Ishikawa (cell line): Measurements from ENCODE around the gene SLC17A9.

Source experiments
- CREB1 ChIP-seq: IDR thresholded peaks from 2 replicates; pipeline ENCODE4 v1.6.1; 2012; ENCODE audit warnings: low read depth
- EGR1 ChIP-seq: IDR thresholded peaks from 2 replicates; pipeline ENCODE4 v1.6.1; 2012
- EP300 ChIP-seq: IDR thresholded peaks from 2 replicates; pipeline ENCODE4 v1.6.1; 2012; ENCODE audit warnings: borderline replicate concordance
- RAD21 ChIP-seq: IDR thresholded peaks from 2 replicates; pipeline ENCODE4 v1.6.1; 2012; ENCODE audit warnings: low read depth
- USF1 ChIP-seq: IDR thresholded peaks from 2 replicates; pipeline ENCODE4 v1.6.1; 2012
- TF ChIP-seq, protein P1 (sequence below): IDR thresholded peaks from 2 replicates; pipeline ENCODE4 v1.6.1; 2012; ENCODE audit warnings: low read depth, mild to moderate bottlenecking
- TF ChIP-seq, protein P2 (sequence below): IDR thresholded peaks from 2 replicates; pipeline ENCODE4 v1.6.1; 2012

GRCh38 chr20:62910777-62911497 lies 41.6 kb upstream of the SLC17A9 start:
- TF ChIP-seq, protein P1, sequence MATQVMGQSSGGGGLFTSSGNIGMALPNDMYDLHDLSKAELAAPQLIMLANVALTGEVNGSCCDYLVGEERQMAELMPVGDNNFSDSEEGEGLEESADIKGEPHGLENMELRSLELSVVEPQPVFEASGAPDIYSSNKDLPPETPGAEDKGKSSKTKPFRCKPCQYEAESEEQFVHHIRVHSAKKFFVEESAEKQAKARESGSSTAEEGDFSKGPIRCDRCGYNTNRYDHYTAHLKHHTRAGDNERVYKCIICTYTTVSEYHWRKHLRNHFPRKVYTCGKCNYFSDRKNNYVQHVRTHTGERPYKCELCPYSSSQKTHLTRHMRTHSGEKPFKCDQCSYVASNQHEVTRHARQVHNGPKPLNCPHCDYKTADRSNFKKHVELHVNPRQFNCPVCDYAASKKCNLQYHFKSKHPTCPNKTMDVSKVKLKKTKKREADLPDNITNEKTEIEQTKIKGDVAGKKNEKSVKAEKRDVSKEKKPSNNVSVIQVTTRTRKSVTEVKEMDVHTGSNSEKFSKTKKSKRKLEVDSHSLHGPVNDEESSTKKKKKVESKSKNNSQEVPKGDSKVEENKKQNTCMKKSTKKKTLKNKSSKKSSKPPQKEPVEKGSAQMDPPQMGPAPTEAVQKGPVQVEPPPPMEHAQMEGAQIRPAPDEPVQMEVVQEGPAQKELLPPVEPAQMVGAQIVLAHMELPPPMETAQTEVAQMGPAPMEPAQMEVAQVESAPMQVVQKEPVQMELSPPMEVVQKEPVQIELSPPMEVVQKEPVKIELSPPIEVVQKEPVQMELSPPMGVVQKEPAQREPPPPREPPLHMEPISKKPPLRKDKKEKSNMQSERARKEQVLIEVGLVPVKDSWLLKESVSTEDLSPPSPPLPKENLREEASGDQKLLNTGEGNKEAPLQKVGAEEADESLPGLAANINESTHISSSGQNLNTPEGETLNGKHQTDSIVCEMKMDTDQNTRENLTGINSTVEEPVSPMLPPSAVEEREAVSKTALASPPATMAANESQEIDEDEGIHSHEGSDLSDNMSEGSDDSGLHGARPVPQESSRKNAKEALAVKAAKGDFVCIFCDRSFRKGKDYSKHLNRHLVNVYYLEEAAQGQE, result no peak
- TF ChIP-seq EP300 (no peak), RAD21 (no peak), EGR1 (no peak), USF1 (no peak), CREB1 (no peak)
- TF ChIP-seq, protein P2, sequence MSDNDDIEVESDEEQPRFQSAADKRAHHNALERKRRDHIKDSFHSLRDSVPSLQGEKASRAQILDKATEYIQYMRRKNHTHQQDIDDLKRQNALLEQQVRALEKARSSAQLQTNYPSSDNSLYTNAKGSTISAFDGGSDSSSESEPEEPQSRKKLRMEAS, result no peak
